GM21786 (cell line): Measurements from ENCODE around the gene RGS8.
"Not testable (repeated sequence)": the region's sequence is repeated elsewhere in the genome, so short reads cannot be mapped to it uniquely, and the experiment has no call there.

Experiments
- ATAC-seq: cut with Tn5 transposase; IDR thresholded peaks from one replicate; pipeline ENCODE4 v1.9.1; 2021; ENCODE audit not compliant: unreplicated experiment

RGS8 gene

DNA sequence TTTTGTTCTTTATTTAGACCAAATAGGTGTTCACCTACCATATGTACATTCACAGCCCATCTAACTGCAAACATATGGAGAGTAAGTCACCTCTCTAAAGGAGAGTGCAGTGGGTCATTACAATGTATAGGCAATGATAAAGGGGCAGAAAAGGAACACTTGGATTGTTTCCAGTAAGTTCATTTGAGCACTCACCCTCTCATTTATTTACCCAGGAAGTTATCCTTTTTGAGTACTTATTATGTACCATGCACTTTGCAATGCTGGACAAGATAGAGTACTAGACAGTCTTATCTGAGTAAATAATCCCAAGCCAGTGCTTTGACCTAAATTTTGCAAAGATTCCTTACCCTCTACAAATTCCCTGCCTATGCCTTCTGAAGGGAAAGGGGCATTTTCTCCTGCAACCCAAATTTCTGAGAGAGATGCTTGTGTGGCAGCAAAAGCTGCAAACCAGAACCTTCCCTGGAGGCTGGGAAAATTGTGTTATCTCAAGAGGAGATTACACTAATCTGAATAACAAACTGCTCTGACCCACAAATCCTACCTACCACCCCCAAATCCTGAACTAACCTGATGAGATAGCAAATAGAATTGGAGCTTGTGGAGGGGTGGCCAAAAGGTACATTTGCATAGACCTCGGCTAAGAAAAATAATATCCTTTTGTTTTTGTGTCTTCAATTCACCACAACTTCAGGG, 18.6 kb upstream of the RGS8 start:
- no peak for ATAC-seq

GRCh38 chr1:182700351-182700709, 15.9 kb upstream of the RGS8 start:
- no peak for ATAC-seq

DNA sequence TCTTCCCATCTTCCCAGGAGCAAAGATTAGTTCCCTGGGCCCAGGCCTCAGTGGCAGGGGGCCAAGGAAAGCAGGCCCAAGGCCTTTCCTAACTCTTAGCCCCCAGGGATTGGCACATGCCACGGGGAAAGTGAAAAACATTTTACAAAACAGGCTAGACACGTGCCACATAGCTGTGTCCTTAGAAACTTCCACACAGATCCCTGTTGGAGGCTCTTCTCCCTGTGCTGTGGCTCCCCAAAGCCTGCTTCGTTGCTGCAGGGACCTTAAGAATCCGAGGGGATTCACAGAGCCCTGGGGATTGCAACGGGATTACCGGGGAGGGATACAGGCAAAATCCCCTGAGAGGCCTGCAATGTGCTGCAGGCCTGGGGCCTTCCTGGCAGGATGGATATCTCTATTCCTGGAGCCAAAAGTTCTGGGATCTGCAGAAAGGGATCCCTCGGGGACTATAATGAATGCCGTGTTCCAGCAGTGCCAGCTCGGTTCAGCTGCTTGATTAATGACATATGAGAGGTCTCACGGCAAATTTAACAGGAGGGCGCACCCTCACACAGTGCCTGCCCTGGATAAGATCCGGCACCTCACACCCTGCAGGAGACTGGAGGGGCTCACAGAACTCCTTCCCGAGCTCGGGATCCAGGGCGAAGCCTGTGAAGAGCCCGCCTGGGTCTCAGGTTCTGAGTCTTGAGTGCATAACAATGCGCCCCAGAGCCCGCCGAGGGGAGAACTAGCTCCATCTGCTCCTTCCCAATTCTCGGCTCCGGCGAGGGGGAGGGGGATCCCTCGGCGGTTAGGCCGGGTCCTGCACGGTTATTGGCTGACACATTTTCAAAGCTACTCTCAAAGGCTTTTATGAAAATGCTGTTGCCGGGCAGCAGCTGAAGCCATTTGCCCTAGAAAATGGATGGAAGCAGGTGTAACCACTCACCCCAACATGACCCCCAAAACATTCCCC, 15.3 kb upstream of the RGS8 start:
- ATAC-seq, result no peak

DNA sequence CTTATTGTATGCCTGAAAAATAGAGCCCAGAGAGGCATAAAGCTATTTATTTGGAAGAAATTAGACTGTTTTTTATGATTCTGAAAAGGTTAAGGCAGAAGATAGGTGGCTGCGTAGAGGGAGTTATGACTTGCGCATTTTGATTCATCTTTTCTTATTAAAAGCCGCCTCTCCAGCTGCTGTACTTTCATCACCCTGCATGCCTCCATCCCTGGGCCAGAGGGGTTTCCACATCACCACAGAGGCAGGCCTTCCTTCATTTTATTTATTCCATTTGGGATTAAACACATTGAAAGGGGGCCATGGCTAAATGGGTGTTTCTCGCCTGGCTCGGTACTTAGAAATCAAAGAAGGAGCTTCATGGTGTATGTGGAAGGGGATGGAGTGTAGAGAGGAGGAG, 14.6 kb upstream of the RGS8 start:
- no peak for ATAC-seq

- ATAC-seq, result not testable (repeated sequence)
Measured at GRCh38 chr1:182693139-182693538, 8.8 kb upstream of the RGS8 start.

GRCh38 chr1:182690886-182691443, 6.6 kb upstream of the RGS8 start:
- ATAC-seq, result no peak

DNA sequence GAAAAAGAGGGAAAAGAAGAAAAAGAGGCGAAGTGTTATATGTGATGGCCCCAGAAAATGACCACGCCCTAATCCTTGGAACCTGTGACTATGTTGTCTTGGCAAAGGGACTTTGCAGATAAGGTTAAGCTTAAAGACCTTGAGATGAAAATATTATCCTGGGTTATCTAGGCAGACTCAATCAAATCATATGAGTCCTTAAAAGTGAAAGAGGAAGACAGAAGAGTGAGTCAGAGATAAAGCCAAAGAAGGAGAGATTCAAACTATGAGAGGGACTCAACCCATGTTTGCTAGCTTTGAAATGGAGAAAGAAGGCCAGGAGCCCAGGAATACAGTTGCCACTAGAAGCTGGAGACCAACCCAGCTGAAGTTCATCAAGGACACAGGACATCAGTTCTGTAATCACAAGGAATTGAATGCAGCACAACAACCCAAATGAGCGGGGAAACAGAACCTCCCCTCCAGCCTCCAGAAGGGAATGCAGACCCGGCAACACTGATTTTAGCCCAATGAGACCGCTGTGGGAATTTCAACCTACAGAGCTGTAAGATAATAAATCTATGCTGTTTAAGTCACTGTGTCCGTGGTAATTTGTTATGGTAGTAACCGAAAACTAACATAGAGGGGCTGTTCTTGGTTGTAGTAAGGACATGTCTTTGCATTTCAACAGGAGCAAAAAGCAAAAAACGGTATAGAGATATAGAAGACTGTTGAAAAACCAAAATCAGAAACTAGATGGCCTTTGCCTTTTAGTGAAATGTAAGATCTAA, 4.2 kb upstream of the RGS8 start:
- ATAC-seq, result no peak

DNA sequence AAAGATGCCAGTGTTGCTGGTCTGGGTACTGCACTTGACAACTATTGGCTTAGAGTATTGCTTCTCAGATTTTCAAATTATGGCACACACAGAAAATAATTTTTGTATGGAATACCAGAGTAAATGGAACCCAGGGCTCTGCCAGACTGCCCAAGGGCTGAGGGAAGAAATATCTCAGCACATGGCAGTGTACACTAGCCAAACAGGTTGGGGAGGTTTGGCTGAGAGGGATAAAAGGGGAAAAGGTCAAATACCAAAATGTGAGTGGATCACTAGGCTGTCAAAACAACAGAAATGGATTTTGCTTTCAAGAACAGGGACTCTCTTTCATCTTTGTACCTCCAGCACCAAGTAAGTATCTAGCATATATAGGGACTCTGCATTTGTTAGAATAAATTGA, 3.0 kb upstream of the RGS8 start:
- ATAC-seq, result no peak

GRCh38 chr1:182686446-182686845, 2.1 kb upstream of the RGS8 start:
- no peak for ATAC-seq

GRCh38 chr1:182685215-182685614, 828 bp upstream of the RGS8 start:
- ATAC-seq, result no peak

DNA sequence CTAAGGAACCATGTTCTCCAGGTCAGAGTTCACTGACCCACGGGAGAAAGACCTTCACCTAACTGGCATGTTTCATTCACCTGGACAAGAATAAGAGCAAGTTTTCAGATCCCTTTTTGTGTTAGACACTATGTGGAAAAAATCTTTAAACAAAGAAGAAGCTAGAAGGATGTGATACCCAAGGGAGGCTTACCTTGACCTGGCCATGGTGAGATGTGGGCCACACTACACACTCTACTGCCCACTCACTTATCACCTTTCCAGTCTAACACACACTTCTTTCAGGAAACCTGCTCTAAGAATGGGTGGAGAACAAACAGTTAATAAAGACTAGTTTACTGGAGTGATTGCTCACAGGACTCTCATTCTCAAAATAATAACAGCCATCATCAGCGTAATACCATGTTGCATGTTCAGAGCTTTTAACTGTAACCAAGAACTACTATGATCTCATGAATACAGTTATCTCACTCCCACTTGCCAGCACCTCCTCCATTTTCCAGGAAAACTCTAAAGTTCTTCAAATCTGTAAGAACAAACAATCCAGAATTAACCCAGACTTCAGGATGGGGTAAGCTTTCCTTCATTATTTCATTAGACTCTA, 1.4 kb downstream of the RGS8 start:
- no peak for ATAC-seq

- ATAC-seq, result no peak
Measured at GRCh38 chr1:182682406-182682805, 2.0 kb downstream of the RGS8 start.

GRCh38 chr1:182681568-182681912, 2.8 kb downstream of the RGS8 start:
- ATAC-seq, result no peak

DNA sequence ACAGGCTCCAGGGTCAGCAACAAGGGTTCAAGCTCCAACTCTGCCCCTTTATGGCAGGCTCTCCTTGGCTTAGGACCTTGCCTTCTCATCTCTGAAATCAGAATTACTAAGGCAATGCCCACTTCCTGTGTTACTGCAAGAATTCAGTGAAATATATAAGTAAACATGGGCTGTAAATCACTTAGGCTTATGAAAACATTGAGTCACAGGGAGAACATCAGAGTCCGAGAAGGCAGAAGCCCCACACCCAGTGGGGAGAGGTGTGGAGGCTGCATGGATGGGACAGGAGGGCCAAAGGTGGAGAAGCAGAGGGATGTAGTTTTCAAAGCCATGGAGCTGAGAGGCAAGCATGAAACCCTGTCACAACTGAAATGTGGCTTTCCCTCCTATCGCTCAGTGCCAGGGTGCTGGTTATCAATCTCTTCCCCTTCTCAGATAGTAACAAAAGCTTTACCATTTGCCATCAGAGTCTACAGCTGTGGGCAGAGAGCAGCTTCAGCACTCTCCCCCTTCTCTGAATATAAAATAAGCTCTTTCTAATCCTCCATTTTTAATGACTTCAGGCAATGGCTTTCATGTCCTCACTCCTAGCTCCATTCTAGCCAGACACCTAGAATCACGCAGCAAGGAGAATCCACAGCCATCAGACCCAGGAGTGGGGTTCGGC, 3.4 kb downstream of the RGS8 start:
- ATAC-seq, result no peak

DNA sequence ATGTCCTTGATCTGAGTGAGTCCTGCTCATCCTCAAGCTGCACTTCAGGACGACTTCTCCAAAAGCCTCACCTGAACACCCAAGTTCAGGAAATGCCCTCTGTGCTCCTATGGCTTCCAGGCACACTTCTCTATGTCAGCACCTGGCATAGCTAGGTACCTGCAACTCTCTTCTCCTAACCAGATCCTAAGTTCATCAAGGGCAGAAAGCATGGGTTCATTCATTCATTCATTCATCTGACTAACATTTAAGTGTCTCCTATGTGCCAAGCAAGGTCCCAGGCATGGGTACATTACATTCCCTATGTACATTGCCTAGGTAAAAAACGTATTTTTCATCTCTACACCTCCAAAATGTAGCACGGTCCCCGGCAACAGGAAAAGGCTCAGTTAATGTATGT, 4.0 kb downstream of the RGS8 start:
- no peak for ATAC-seq

DNA sequence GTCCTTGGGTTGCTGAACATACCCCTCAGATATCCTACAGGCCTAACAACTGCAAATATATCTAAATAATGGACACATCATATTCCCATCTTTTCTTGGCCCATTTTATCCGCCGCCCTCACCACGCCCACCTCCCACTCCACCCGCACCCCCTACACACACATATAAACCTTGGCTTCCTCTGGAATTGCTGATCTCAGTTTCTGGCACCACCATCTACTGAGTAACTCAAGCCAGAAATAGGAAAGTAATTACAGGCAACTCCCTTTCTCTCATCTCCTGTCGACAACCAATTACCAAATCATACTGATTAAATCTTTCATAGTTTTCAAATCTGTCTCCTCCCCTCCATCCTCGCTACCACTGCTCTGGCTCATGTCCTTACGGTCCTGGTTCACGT, 4.7 kb downstream of the RGS8 start:
- ATAC-seq, result no peak

- peak; percentile 96 for ATAC-seq
Measured at GRCh38 chr1:182677397-182678098, 6.8 kb downstream of the RGS8 start.

GRCh38 chr1:182676274-182676673, 8.1 kb downstream of the RGS8 start:
- ATAC-seq, result no peak

DNA sequence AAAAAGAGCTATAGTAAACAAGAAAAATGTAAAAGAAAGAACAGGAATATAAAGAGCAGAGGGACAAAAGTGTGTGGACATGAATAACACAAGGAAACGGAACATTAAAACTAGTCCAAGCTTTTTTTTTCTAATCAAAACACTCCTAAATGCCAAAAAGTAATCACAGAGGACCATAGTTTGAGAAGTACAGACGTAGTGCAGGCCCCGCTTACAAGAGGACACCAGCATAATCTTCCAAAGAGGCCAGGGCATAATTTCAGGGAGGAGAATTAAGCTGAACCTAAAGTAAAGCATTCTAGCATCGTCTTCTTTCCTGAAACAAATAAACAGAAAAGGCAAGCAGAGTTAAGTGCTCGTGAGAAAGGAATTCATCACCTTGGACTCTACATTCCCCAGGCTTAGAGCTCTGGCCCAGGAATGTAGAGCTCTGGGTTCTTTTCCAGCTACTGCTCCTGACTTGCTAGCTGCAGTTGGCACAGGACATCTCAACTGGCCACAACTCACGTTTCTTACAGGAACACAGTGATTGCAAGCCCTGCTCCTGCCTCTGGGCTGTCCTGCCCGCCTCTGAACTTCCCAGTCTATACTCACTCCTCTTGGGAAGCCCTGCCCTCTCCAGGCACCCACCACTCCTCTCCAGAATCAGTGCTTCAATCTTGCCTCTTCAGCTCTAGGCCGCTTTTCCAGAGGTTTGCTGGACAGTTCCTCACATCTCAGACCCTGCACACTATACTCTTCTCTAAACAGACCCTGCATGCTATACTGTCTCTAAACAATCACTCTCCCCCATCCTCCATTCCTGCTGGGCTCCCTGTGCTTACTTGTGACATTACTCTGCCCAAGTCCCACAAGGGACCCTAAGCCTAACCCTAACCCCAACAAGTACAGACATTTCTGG, 9.8 kb downstream of the RGS8 start:
- ATAC-seq, result no peak
